Measurements from ENCODE around the gene FGD6. TPM values are rescaled to one million over a fixed set of nuclear protein-coding genes. Genes with fewer than 3 reads are reported as not detected.
"Not testable (repeated sequence)": the region's sequence is repeated elsewhere in the genome, so short reads cannot be mapped to it uniquely, and the experiment has no call there.

FGD6 gene
- total RNA-seq, 1 donor from 2014 or later = 19.9 TPM

DNA sequence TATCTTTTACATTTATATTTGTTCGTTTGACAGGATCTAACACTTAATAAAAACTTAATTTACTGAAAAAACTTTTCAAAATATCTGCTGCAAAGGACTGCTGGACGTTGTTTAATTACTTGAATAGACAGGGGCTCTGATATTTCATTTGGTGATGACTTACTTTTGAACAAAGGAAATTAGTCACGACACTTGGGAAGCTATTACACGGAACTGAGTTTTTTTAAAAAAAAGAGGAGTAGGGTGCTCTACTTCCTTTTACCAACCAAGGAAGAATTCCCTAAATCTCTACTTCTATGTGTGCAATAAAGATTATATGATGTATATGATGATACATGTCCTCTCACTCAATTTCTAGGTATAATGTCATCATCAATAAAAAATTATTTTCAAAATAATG, 4.7 kb downstream of the FGD6 start:
- no peak for DNase-seq (ENCODE audit: low spot score)
- intact Hi-C loops (cut with DNase I) = no loop called here

DNA sequence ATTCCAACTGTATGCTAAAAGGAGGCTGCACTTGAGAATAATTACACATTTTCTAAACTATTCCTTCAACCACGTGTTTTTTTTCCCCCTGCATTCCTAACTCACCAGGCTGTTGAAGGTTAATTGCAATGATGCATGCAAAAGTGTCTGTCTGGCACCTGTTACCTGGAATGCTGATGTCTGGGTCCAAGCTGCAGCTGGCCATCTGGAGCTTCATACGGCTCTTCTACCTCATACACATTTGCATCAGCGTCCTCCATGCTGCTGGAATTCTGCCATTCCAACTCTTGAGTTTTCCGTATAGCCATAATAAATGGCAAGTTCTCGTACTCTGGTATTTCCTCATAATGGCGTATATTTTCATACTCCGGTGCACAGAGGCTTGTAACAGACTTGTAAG, 8.6 kb downstream of the FGD6 start:
- no peak for DNase-seq (ENCODE audit: low spot score)
- intact Hi-C loops (cut with DNase I) = loop anchor here (5.0 kb wide), 1 partner anchor 36 kb away; no protein-coding TSS in a partner anchor

DNA sequence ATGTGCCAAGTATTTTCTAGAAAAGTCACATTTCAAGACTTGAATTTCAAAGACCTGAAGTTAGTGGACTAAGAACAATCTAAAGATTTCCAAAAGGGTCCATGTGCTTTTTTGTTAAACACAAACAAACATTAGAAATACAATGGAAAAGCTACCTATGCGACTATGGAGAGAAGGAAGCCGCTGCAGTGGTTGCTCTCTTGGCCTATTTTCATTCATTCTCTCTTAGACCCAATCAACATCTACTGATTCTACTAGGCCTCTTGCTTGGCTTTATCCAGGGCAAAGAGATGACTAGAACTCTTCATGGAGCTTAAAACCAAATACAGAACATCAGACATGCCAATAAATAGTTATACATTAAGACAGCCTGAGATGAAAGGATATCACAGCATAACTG, 9.9 kb downstream of the FGD6 start:
- intact Hi-C loops (cut with DNase I) = loop anchor here (5.0 kb wide), 1 partner anchor 35 kb away; no protein-coding TSS in a partner anchor
- no peak for DNase-seq (ENCODE audit: low spot score)

DNA sequence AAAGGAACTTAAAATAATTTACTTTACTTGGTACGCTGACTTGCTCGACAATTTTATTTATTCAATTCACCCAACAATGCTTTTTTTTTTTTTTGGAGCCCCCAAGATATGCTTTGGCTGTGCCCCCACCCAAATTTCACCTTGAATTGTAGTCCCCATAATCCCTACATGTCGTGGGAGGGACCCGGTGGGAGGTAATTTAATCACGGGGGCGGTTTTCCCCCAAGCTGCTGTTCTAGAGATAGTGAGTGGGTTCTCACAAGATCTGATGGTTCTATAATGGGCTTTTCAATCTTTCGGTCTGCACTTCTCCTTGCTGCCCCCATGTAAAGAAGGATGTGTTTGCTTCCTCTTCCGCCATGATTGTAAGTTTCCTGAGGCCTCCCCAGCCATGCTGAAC, 10.4 kb downstream of the FGD6 start:
- no peak for DNase-seq (ENCODE audit: low spot score)
- intact Hi-C loops (cut with DNase I) = loop anchor here (5.0 kb wide), 1 partner anchor 35 kb away; no protein-coding TSS in a partner anchor

DNA sequence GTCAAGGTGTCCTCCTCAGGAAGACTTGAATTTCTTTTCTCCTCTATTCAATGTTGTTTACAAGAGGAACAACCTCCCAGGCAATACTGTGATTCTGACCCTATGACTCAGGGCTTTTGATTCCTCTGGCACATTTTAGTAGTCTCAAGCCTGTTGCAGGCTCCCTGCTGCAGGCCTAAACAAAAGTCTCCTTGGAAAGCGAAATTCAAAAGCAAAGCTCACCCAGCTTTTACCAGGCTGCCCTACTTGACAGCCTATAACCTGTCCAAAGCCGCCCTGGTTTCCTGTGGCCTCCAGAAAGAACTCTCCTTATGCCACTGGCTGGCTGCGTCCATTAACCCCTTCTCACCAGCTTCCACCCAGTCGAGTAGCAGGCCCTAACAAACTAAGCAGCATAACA, 11.6 kb downstream of the FGD6 start:
- intact Hi-C loops (cut with DNase I) = loop anchor here (5.0 kb wide), 1 partner anchor 33 kb away; no protein-coding TSS in a partner anchor
- no peak for DNase-seq (ENCODE audit: low spot score)

DNA sequence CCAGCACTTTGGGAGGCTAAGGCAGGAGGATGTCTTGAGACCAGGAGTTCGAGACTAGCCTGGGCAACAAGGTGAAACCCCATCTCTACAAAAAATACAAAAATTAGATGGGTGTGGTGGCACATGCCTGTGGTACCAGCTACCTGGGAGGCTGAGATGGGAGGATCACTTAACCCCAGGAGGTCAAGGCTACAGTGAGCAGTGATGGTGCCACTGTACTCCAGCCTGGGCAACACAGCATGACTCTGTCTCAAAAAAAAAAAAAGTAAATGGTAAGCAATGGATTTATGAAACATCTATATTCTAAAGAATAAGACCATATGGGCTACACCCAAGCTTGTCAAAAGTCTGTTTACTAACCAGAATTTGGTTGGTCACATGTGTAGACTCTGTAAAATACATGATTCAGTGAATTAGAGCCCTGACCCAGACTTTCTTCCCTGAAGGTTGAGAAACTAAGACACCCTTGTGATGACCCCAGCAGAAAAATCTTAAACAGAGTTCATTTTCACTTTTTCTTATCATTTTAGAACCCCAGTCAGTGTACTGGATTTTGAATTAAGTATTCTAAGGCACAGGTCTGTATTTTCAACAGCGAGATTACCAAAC, 12.1 kb downstream of the FGD6 start:
- DNase-seq (ENCODE audit: low spot score) = no peak
- intact Hi-C loops (cut with DNase I) = loop anchor here (5.0 kb wide), 1 partner anchor 33 kb away; no protein-coding TSS in a partner anchor

DNA sequence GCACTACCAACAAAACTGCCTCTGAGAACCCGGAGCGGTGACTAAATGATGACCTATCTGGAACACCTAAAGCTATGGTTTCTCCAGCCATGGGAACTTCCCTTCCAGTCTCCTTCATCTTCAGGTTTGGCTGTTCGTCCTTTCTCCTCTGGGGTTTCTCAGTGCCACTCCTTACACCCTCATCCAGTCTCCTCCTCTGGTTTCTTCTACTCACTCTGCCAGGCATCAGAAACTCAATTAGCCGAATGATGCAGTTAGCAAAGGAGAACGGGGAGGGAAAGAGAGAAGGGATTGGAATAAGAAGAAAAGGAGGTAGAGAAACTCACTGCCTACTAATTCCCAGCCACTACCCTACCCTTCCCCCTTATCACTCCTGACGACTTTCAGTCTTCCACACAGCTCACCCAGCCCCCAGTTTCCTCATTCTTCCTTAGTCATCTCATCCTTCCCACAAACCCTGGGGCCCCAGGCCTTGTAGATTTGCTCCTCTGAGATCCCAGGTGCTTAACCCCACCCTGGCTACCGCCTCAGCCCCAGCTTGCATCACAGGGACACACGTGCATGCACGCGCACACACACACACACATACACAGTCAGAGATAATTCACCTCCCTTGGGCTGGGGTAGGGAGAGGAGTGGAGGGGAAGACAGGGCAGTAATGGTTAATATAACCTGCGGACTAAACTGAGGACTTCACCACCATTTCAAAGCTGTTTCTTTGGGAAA, 13.0 kb downstream of the FGD6 start:
- intact Hi-C loops (cut with DNase I) = no loop called here
- no peak for DNase-seq (ENCODE audit: low spot score)

DNA sequence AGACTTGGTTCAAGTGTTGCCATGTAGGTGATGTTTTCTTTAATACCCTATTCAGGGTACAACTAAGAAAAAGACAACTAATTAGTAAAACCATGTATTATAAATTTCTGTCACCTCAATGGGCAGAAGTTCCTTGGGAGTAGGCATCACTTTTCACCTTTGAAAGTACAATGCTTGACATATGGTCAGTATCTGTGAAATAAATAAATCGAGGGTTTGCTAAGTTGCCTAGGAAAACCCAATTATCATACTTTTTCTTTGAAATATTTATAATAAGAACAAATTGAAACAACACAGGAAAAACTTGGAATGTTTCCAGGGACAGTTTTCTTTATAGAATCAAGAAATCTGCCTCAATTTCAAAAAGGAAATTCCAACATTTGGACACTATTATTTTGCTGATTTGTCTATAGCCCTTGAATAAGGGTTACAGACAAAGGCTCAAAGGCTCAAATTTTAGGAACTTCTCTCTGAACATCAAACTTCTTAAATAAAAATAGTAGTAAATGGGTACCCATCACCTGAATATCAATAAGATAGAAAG, 13.7 kb downstream of the FGD6 start:
- DNase-seq (ENCODE audit: low spot score) = no peak
- intact Hi-C loops (cut with DNase I) = no loop called here

DNA sequence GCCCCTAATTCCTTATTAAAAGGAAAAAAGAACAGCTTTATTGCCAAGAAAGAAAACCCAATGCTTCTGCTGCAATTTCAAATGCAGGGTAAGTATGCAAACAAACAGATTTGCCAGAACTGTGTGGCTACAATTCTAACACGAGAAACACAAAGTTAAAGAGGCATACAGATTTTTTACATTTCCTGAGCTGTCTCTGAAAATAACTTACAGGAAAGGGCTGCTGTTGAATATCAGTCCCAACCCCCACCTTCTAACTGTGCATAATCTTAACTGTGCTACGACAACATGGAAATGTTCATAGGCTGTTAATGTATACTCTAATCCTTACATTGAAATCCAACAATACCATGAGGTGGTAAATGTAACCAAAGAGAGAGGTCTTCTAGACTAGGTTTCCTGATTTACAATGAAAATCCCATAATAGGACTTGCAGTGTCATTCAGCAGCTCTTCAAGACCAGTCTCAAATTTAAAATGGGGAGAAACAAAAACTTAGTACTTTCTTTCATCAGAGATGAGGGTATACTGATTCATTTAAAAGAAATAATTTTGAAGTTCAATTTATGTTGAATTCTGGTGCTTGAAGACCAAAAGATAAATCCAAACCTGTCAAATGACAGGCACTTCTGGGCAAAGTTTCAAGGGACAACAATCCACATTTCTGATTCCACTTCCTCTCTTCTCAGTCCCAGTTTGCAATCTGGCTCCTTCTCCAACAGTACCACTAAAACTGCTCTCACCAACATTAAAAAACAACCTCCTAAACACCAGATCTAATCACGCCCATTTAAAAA, 14.4 kb downstream of the FGD6 start:
- DNase-seq (ENCODE audit: low spot score) = no peak
- intact Hi-C loops (cut with DNase I) = no loop called here

DNA sequence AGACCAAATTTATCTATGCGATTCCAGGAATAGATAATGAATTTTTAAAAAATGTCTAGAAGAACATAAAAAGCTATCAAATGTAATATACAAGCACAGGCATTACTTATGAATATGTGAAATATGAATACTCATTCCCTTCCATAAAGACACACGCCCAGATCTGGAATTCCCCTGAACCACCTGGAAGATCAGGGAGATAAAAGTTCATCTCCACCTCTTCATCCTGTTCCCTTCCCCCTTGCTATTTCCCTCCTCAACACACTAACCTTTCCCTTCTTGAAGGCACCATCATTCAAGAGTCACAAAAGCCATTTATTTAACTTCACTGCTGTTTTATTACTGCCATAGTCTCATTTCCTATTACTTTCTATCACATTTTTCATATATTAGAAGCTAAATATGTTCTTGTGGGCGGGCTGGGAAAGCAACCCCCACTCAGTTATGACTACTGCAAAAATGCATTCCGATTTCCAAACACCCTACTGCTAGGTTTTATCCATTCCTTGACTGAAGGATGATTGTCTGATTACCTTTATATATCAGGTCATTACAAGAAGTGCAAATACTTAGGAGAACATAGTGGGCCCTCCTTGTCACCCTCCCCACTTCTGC, 16.1 kb downstream of the FGD6 start:
- DNase-seq (ENCODE audit: low spot score) = no peak
- intact Hi-C loops (cut with DNase I) = no loop called here

DNA sequence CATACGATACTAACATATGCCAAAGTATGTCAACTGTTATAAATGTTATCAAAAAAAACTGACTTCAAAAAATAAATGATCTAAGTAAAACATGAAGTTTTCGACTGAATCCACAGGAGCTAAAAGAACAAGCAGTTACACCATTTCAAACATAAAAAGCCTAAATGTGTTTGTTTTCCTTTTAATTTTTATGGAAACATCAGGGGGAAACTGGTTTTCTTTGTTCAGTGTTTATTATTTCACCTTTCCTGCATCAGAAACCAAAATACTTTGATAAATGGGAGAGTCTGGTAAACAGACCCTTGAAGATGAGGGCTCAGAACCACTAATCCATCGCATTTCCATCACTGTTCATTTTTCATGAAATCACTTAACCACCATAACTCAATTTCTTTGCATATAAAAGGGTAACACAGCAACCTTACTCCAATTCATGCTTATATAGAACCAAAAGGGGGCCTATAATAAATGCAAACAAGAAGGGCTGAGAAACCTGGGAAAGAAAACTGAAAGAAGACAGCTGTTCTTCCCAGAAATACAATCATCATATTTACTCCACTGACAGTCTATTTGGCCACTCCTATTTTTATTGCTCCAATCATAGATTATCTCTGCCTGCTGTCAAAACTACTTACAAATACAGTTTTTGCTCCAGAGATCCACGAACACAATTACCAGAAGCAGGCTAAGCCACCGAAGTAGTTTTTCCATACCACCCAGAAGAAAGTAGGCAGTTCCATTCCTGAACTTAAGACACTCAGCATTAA, 17.0 kb downstream of the FGD6 start:
- intact Hi-C loops (cut with DNase I) = no loop called here
- no peak for DNase-seq (ENCODE audit: low spot score)

DNA sequence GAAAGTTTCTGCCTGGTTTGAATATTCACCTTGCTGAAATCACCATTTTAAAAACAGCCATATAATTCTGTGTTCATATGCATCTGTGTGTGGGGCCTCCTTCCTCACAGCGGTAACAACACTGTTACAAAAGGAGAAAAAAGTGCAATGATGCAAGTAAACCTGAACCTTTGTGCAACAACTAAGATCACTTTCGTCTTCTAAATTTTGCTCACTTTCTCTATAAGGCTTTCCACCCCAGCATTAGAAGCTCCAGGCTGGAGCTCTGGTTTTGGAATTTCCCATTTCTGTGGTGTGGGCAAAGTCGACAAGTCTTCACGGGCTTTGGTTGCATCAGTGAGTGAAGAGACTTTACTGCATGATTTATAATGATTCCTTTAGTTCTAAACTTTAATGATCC, 18.4 kb downstream of the FGD6 start:
- intact Hi-C loops (cut with DNase I) = no loop called here
- DNase-seq (ENCODE audit: low spot score) = no peak

DNA sequence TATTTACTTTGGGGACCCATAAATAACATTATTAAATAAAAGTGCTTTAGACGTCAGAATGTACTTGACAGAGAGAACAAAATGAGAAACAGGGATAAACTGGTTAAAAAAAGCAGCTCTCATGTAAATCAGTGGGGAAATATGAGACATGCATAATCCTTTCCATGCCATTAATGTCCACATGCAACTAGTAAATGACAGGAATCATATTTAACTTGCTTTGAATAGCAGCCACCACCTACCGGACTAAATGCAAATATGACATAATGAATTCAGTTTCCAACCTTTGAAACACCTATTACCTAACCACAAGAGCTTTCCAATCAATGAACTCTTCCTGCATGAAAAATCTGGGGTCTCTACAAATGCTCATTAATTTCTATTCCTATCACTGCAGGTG, 19.6 kb downstream of the FGD6 start:
- DNase-seq (ENCODE audit: low spot score) = no peak
- intact Hi-C loops (cut with DNase I) = no loop called here

DNA sequence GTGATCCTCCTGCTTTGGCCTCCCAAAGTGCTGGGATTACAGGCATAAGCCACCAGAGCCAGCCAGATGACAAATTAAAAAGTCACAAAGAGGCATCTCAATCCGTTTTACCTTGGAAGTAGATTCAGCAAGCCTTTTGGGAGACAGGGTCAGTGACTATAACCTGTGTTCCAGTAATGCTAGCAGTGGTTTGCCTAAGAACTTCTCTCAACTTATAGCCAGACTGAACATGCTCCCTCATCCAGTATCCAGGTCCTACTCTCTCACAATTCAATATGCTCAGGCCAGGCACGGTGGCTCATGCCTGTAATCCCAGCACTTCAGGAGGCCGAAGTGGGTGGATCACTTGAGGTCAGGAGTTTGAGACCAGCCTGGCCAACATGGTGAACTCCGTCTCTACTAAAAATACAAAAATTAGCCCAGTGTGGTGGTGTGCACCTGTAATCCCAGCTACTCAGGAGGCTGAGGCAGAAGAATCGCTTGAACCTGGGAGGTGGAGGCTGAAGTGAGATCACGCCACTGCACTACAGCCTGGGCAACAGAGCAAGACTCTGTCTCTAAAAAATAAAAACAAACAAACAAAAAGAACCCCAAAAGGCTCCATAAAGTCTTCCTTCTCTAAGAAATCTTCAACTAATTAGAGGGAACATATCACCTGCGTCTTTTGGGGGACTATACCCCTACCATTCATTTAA, 20.2 kb downstream of the FGD6 start:
- intact Hi-C loops (cut with DNase I); DNase-seq (ENCODE audit: low spot score): not testable (repeated sequence)

DNA sequence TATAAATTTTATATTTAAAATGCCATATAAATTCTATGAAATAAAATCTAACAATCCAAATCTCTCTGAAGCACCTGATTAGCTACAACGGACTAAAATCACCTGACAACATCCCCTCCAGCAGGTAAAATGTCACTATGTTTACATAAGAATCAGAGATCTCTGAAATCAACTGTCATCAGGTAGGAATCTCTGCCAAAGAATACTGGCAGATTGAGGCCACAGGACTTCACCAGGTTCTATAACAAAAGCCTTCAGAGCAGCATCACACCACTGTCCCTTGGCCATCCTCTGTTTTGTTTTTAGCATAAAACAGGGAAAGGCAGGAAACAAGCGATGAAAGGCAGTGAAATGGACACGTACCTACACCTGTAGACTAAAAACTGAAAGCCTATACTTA, 22.1 kb downstream of the FGD6 start:
- no peak for DNase-seq (ENCODE audit: low spot score)
- intact Hi-C loops (cut with DNase I) = no loop called here

DNA sequence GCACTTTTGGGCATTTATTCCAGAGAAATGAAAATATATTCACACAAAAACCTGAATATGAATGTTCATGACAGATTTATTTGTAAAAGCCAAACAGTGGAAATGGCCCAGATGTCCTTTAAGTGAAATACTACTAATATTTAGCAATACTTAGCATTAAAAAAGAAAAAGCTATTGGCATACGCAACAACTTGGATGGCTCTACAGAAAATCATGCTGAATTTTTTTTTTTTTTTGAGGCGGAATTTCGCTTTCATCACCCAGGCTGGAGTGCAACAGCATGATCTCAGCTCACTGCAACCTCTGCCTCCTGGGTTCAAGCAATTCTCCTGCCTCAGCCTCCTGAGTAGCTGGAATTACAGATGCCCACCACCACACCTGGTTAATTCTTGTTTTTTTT, 24.1 kb downstream of the FGD6 start:
- intact Hi-C loops (cut with DNase I) = no loop called here
- no peak for DNase-seq (ENCODE audit: low spot score)

DNA sequence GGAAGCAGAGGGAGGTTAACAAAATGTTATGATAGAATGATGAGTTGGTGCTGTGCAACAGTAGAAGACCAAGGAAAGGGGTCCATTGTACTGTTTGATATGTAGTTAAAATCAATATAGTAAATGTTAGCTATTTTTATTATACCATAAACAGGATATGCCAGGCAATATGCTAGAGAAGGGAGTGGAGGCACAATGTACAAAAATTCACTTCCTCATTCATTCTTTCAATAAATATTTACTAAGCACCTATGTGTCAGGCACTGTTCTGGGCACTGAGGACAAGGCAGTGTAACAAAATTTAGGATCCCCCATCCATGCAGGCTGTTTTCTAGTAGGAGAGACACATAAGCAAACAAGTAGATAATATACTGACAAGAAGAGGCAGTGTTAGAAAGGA, 25.0 kb downstream of the FGD6 start:
- DNase-seq (ENCODE audit: low spot score) = no peak
- intact Hi-C loops (cut with DNase I) = no loop called here

DNA sequence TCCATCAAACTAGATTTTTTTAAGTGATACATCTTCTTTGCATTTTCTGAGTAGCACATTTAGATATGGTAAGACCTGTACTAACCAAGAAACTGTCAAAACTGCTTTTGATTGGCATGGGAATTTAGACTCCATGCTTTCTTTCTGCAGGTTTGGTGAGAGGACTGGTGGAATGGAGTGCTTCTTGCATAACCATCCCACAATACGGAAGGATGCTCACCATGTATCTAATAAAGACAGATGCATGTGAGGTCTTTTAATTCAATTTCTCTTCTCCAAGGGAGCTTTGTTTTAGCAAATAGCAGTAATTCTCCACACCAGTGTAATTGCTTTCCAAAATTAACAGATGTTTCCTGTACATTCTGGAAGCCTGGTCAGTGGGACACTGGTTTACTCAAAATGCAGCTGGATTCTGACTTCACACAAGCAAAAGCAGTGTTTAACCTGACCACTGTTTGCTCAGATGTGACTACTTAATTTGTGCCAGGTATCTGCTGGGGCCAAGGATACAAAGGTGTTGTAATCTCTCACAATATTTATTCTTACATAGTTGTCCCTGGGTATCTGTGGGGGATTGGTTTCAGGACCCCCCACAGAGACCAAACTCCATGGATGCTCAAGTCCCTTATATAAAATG, 26.1 kb downstream of the FGD6 start:
- intact Hi-C loops (cut with DNase I) = no loop called here
- DNase-seq (ENCODE audit: low spot score) = no peak

Data from cardiac septum (tissue), 1 donor.